ENCODE results near the gene MEAK7. TPM values are rescaled to one million over a fixed set of nuclear protein-coding genes. Genes with fewer than 3 reads are reported as not detected.

Gene MEAK7
- total RNA-seq, 1 experiment from 2014 or later = 21.5 TPM

- Histone ChIP-seq H2BK12ac (ENCODE audit: insufficient read length, low read depth, low read length) (no peak overlapping the region), H3K27me3 (ENCODE audit: insufficient read depth, low read length) (no peaks in the 10 kb centered on the region), H2BK15ac (ENCODE audit: low read depth, low read length) (no peak overlapping the region), H3K56ac (ENCODE audit: insufficient read length, low read depth, low read length) (no peak overlapping the region), H2BK20ac (ENCODE audit: low read depth, low read length, poor library complexity, severe bottlenecking) (no peak overlapping the region), H3K4me1 (ENCODE audit: insufficient read depth, low read length) (no peaks in the 10 kb centered on the region), H3K79me1 (ENCODE audit: insufficient read depth, low read depth, low read length, poor library complexity, severe bottlenecking) (no peaks in the 10 kb centered on the region), H3T11ph (ENCODE audit: low read length) (no peak overlapping the region), H3K23ac (ENCODE audit: insufficient read length, low read depth, low read length) (no peak overlapping the region), H2AK5ac (ENCODE audit: insufficient read length, low read length) (no peak overlapping the region), H4K20me1 (ENCODE audit: control insufficient read depth, insufficient read depth, insufficient read length) (no peaks in the 10 kb centered on the region), H2BK120ac (ENCODE audit: low read depth, low read length, poor library complexity, severe bottlenecking) (no peak overlapping the region), H4K5ac (ENCODE audit: insufficient read length, low read depth, low read length) (no peak overlapping the region), H3K18ac (ENCODE audit: insufficient read length, low read depth, low read length) (no peak overlapping the region), H2AFZ (ENCODE audit: low read length) (no peak overlapping the region), H3K23me2 (ENCODE audit: insufficient read length, low read depth, low read length, poor library complexity, severe bottlenecking) (no peaks in the 10 kb centered on the region), H3K4me2 (ENCODE audit: insufficient read depth, insufficient read length, low read length) (no peak overlapping the region), H3K4ac (ENCODE audit: low read depth, low read length) (no peak overlapping the region), H3K9me3 (ENCODE audit: control insufficient read depth, low read depth, low read length) (no peaks in the 10 kb centered on the region), H3K9ac (ENCODE audit: extremely low read depth, insufficient read length, low read length) (no peak overlapping the region), H4K8ac (replicated peaks; ENCODE audit: insufficient read length, low read depth, low read length) (no peak overlapping the region), H4K91ac (ENCODE audit: insufficient read length, low read depth, low read length) (no peak overlapping the region), H2BK5ac (ENCODE audit: insufficient read length, low read length) (no peak overlapping the region), H3K14ac (ENCODE audit: insufficient read depth, low read length) (no peak overlapping the region), H3K27ac (ENCODE audit: insufficient read length, low read depth, low read length) (no peak overlapping the region), H3K79me2 (ENCODE audit: insufficient read depth, low read length) (no peaks in the 10 kb centered on the region)
- no peaks in the 10 kb centered on the region for H3K4me1 Mint-ChIP-seq
- H3K36me3 Mint-ChIP-seq (ENCODE audit: insufficient read depth in 1 of 3, low read depth in 3 of 3) = peaks cover 31 to 52% (median 38%) of the 10 kb centered on the region in 3 experiments
- peaks cover 3% of the 10 kb centered on the region for H3K27me3 Mint-ChIP-seq (ENCODE audit: low read depth)
- no CpG with 5 or more reads among the region's 7 CpGs for WGBS (ENCODE audit: extremely low coverage, insufficient read length, low lambda C conversion rate)
- TF ChIP-seq CTCF (conservative IDR thresholded peaks at IDR 0.05) = no peak
- no peak overlapping the region for H3K4me3 Mint-ChIP-seq
- peak; percentile 12 for DNase-seq
- peaks cover 33 to 35% of the 10 kb centered on the region in 2 experiments for H3K9me3 Mint-ChIP-seq
- no peak overlapping the region for H3K27ac Mint-ChIP-seq
These were observed 33.1 kb downstream of the MEAK7 start for GRCh38 chr16:84471316-84471715.
